Ovary (tissue), 9 donors: ENCODE results near the gene FAM13B. TPM values are rescaled to one million over a fixed set of nuclear protein-coding genes. Genes with fewer than 3 reads are reported as not detected.

Experiments
- DNase-seq, 5 donors: peaks; one replicate each; pipeline ENCODE4 v3.0.0-alpha.2; 2019 to 2020
- H3K27ac ChIP-seq, 2 donors: fragments of 200-600 bp; one replicate each; pipeline versions ENCODE4 v1.5.1 to v1.8.0; 2019 to 2022
- H3K27me3 ChIP-seq: fragments of 200-600 bp; one replicate; pipeline ENCODE4 v1.8.0; 2022
- H3K36me3 ChIP-seq: fragments of 200-600 bp; sonication (generic); one replicate; pipeline ENCODE4 v1.5.1; 2019
- H3K4me1 ChIP-seq: one replicate; pipeline ENCODE4 v1.8.1; 2013; ENCODE audit warnings: mild to moderate bottlenecking, moderate library complexity; ENCODE audit not compliant: insufficient read depth
- H3K4me3 ChIP-seq: fragments of 200-600 bp; sonication (generic); one replicate; pipeline ENCODE4 v1.5.1; 2017
- H3K9me3 ChIP-seq, 2 donors: fragments of 200-600 bp in 1 of 2; sonication (generic) in 1 of 2; one replicate each; pipeline versions ENCODE4 v1.5.1 to v1.8.1; 2013 to 2019; ENCODE audit warnings: mild to moderate bottlenecking in 1 of 2, moderate library complexity in 1 of 2
- EP300 ChIP-seq: sonication (generic); formaldehyde crosslinking; IDR thresholded peaks from one replicate; pipeline ENCODE4 v1.6.1; 2017; ENCODE audit warnings: antibody characterized with exemption
- POLR2A ChIP-seq: fragments of 450-650 bp; IDR thresholded peaks from one replicate; pipeline ENCODE4 v1.6.1; 2017; ENCODE audit warnings: antibody characterized with exemption, mild to moderate bottlenecking, moderate library complexity
- WGBS, 3 donors: extraction: QIAGEN DNeasy Blood & Tissue Kit in 1 of 3; methylation state at CpG; one replicate each; pipeline versions ENCODE4 v1.1.5 to v1.1.7; 2013 to 2017; 5-methylcytosine and 5-hydroxymethylcytosine counted together
- intact Hi-C, 4 donors: fragments of 100-400 bp; cut with DNase I; formaldehyde crosslinking; loops; one replicate each; pipeline versions ENCODE4 v1.11.0 to v1.15.1; 2022 to 2023
- polyA plus RNA-seq, 2 donors: library from polyadenylated mRNA; stranded (reverse); fragments of 200-250 nt in 1 of 2; fragments of 350-450 nt in 1 of 2; fragmentation: Illumina TruSeq in 1 of 2; extraction: RNeasy Lipid Tissue Mini Kit (QIAGEN cat#74804) in 1 of 2; gene quantifications; one replicate each; pipeline ENCODE4 v1.2.3, GENCODE V29; 2013 to 2014
- small RNA-seq: library from RNA; depleted of rRNA; stranded (forward); fragments of <200 nt; gene quantifications from one replicate; pipeline ENCODE3, GENCODE V24; 2016
- total RNA-seq, 7 donors: library from RNA; depleted of rRNA in 2 of 7; stranded (reverse); fragments of >200 nt in 2 of 7; fragmentation: NEBNext Ultra II Directional in 3 of 7; extraction: Animal tissue kit (Norgen Biotek cat#: 25700) in 3 of 7; gene quantifications; one replicate each; pipeline versions ENCODE4 v1.1.0 to v1.2.4, GENCODE V29; 2016 to 2023
- TF ChIP-seq, protein P1 (sequence below), 3 donors: fragments of 450-650 bp in 2 of 3; fragments of 200-600 bp in 1 of 3; IDR thresholded peaks; one replicate each; pipeline versions ENCODE4 v1.5.1 to v1.8.0; 2016 to 2022; ENCODE audit warnings: antibody characterized with exemption in 3 of 3, mild to moderate bottlenecking in 1 of 3
- donor health status: DM: no; HTN: no; CAD: no; lungs with moderate emphysema.
- donor health status: DM: no; HTN: no; CAD: no.
- donor health status: Bipolar disorder and iron deficiency.
- donor health status: DM: yes; HTN: yes; CAD: no.
- donor health status: DM: no; HTN: no; CAD: no.
- donor health status: DM: yes; HTN: yes; CAD: no.

FAM13B gene
- total and polyA plus RNA-seq, 9 donors = 18.8 to 56.7 (median 46.8) TPM

- 32 to 47% (median 41%) methylated on average over 7 of the region's 7 CpGs for WGBS, 3 donors
- peak overlapping the region; percentile 41 for H3K4me3 ChIP-seq
- no peak for TF ChIP-seq EP300
- no peak for TF ChIP-seq POLR2A
- TF ChIP-seq, protein P1, sequence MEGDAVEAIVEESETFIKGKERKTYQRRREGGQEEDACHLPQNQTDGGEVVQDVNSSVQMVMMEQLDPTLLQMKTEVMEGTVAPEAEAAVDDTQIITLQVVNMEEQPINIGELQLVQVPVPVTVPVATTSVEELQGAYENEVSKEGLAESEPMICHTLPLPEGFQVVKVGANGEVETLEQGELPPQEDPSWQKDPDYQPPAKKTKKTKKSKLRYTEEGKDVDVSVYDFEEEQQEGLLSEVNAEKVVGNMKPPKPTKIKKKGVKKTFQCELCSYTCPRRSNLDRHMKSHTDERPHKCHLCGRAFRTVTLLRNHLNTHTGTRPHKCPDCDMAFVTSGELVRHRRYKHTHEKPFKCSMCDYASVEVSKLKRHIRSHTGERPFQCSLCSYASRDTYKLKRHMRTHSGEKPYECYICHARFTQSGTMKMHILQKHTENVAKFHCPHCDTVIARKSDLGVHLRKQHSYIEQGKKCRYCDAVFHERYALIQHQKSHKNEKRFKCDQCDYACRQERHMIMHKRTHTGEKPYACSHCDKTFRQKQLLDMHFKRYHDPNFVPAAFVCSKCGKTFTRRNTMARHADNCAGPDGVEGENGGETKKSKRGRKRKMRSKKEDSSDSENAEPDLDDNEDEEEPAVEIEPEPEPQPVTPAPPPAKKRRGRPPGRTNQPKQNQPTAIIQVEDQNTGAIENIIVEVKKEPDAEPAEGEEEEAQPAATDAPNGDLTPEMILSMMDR (IDR thresholded peaks at IDR 0.05) = no peak
- no peaks in the 10 kb centered on the region for H3K36me3 ChIP-seq
- H3K27ac ChIP-seq = peak overlapping the region; percentile 72 to 89
- H3K9me3 ChIP-seq = no peaks in the 10 kb centered on the region
- intact Hi-C loops = no loop called here
- no peak for DNase-seq
- peaks cover 7% of the 10 kb centered on the region for H3K4me1 ChIP-seq
- H3K27me3 ChIP-seq = no peaks in the 10 kb centered on the region
Observed at GRCh38 chr5:137888466-137888862, 144.4 kb downstream of the FAM13B start.

Small RNA genes within 50 kb of the gene (small RNA-seq; reads per million reads assigned to genes)
- not detected for gene RNU6-1148P

Other genes starting within 250 kb of the FAM13B start
- 1 to 10 TPM in 3 of 7 donors, under 1 TPM in 2, not detected in 2; 0.23 to 1.8 (median 1.1) TPM for gene MYOT, start 165.2 kb downstream of the FAM13B start, total RNA-seq
- 1 to 10 TPM in 1 of 2 donors, under 1 TPM in 1; 0.51 to 2.2 TPM for gene MYOT, start 165.2 kb downstream of the FAM13B start, polyA plus RNA-seq
- under 1 TPM in 1 of 7 donors, not detected in 6; 0.20 TPM for gene PKD2L2, start 143.6 kb downstream of the FAM13B start, total RNA-seq
- gene PKD2L2, start 143.6 kb downstream of the FAM13B start, polyA plus RNA-seq = under 1 TPM in 1 of 2 donors, not detected in 1; 0.05 TPM
- not detected for gene WNT8A, start 51.0 kb upstream of the FAM13B start, total RNA-seq
- gene WNT8A, start 51.0 kb upstream of the FAM13B start, polyA plus RNA-seq = not detected
- gene NME5, start 106.3 kb upstream of the FAM13B start, total RNA-seq = 10 to 100 TPM in 2 of 7 donors, 1 to 10 TPM in 5; 3.6 to 16.2 (median 7.2) TPM
- gene NME5, start 106.3 kb upstream of the FAM13B start, polyA plus RNA-seq = 1 to 10 TPM; 3.6 to 6.2 TPM
- gene BRD8, start 145.6 kb upstream of the FAM13B start, total RNA-seq = 10 to 100 TPM; 37.2 to 56.2 (median 50.2) TPM
- gene BRD8, start 145.6 kb upstream of the FAM13B start, polyA plus RNA-seq = 10 to 100 TPM; 44.0 to 74.8 TPM
- gene KIF20A, start 146.0 kb upstream of the FAM13B start, total RNA-seq = 1 to 10 TPM in 1 of 7 donors, under 1 TPM in 4, not detected in 2; 0.10 to 1.1 (median 0.34) TPM
- gene KIF20A, start 146.0 kb upstream of the FAM13B start, polyA plus RNA-seq = 1 to 10 TPM in 1 of 2 donors, under 1 TPM in 1; 0.47 to 3.1 TPM
- 10 to 100 TPM; 10.6 to 24.0 (median 21.6) TPM for gene CDC23, start 180.2 kb upstream of the FAM13B start, total RNA-seq
- gene CDC23, start 180.2 kb upstream of the FAM13B start, polyA plus RNA-seq = 10 to 100 TPM; 14.6 to 28.8 TPM
- gene GFRA3, start 241.5 kb upstream of the FAM13B start, total RNA-seq = under 1 TPM in 5 of 7 donors, not detected in 2; 0.18 to 0.84 (median 0.32) TPM
- gene GFRA3, start 241.5 kb upstream of the FAM13B start, polyA plus RNA-seq = 1 to 10 TPM in 1 of 2 donors, under 1 TPM in 1; 0.61 to 2.5 TPM